GM19397 (cell line): ENCODE measurements around the gene SLC24A3.

Experiments
- ATAC-seq: cut with Tn5 transposase; IDR thresholded peaks from one replicate; pipeline ENCODE4 v1.9.1; 2021; ENCODE audit warnings: mild to moderate bottlenecking, moderate library complexity; ENCODE audit not compliant: unreplicated experiment

The SLC24A3 gene

DNA sequence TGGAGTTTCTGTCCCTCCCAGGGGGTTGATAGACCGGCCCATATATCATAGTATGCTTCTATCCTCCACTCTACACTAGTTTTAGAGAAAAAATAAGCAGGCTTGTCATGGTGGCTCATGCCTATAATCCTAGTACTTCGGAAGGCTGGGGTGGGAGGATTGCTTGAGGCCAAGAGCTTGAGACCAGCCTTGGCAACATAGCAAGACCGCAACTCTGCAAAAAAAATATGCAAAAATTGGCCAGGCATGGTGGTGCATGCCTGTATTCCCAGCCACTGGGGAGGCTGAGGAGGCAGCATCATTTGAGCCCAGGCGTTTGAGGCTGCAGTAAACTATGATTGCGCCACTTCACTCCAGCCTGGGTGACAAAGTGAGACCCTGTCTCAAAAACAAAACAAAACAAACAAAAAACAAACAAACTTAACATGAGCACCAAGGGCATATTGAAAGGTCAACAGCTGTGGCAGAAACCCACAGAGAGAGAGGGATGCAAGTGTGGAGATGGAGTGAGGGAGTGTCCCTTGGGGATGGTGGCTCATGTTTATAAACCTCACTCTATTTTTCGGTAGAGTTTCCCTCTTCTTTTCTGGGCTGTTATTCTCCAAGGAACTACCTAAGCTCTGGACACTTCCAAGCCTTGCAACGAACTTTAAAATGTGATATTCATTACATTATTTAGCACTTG is 24.1 kb downstream of the SLC24A3 start:
- no peak for ATAC-seq

DNA sequence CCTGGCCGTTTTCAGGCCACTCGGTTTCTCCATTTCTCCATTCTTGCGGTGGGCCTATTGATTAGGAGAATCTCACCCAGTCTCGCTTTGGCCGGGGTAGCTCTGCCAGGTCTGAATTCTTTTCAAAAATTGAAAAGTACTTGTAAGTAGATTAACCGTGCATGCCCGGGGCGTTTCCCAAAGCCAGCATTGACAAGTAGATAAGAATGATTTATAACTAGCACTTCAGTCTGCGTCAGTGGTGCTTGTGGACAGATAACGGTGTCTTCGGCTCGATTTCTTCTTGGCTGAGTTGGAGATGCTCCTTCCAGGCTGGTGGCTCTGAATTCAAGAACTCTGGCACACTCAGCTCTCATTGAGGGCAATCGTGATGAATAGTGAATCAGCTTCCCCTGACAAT is 29.0 kb downstream of the SLC24A3 start:
- ATAC-seq = no peak

DNA sequence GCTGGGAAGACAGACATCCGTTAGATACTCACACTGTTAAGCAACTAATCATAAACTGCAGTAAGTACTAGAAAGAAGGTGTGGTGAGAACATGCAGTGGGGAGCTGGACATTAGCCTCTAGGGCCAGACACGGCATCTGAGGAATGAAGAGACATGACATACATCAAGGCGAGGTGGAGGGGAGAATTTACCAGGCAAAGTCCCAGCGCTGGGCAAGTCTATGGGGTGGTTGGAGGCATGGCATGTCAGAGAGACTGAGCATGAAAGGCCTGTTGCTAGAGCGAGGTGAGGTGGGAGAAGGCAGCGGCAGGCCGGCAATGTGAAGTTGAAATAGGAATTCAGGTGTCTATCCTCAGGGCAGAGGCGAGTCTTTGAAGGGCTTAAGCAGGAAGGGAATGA is 31.8 kb downstream of the SLC24A3 start:
- ATAC-seq = no peak

DNA sequence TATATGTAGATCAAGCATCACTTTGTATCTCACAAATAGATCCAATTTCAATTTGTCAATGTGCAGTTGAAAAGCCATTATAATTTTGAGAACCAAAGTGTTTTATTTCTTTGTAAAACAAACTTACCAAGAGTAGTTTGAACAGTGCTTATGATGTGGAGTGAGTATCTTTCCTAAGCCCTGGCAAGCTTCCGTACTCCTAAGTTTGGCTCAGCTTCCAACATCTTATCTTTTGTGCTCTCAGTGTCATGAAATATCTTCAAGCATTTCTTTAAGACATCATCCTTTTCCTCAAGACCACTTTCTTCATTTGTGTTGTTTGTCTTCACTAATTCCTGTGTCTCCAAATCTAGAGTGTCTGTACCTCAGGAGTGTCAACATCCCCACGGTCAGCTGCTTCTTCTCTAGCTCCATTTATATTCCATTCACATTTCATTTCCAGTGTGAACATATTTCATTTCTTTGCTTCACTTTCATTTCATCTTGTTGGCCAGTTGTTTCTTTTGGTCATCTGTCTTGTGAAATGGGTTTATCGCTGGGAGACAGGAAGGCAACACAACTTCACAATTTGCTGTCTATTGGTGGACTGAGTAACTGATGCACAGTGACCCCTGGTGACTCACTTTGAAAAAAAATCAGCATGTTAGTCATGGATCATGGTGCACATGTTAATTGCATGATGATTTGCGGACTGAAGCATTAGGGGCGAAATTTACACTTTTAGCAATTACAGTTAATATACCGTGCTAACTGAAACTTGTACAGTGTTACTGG is 36.9 kb downstream of the SLC24A3 start:
- no peak for ATAC-seq

DNA sequence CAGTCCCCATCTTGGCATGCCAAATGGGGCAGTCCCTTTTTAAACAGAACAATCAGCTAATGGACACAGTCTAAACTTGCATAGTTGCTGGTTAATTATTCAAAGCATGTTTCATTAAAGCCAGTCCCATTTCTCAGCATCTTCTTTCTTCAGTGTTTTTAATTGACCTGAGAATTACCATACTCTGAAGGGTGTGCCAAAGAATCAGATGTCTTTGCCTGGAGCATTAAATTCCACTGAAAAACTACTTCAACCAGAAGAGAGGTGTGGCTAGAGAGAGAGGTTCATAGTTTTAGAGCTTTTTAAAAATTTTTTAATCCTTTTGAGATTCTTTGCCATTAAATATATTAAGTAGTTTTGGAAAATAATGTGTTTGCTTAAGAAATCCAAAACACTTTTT is 37.9 kb downstream of the SLC24A3 start:
- ATAC-seq = no peak

DNA sequence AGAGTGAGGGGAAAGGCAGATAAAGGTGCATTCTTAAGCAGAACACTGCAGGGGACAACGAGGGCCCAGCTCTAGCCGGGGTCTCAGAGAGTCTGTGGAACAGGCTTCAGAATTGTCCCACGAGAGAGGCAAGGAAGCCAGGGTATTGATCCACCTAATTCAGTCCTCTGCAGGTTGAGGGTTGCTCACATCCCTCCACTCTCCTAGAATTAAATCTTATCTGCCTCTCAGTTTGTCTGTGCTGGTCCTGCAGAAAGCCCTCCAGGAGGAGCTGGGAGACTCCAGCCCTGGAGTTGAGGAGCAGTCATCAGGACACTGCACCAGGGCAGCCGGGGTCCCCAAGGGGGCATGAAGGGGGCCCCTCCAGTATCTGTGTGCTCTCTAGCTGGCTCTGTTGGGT is 39.1 kb downstream of the SLC24A3 start:
- no peak for ATAC-seq

DNA sequence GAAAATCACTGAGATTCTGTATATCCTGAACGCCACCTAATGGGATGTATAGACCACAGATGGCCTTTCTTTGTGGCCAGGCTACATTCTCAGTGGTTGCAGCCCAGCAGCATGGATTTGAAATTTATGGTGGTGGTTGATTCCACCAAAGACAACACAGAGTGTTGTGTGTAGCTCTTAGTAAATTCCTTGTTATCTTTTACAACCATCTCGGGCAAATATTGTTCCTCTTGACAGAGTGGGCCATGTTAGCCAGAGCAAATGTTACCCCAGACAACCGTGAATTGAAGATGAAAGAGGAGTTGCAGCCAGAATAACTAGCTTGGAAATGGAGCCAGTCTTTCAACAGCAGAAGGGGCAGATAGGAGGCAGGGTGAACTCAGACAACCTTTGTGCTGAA is 39.5 kb downstream of the SLC24A3 start:
- ATAC-seq = no peak

DNA sequence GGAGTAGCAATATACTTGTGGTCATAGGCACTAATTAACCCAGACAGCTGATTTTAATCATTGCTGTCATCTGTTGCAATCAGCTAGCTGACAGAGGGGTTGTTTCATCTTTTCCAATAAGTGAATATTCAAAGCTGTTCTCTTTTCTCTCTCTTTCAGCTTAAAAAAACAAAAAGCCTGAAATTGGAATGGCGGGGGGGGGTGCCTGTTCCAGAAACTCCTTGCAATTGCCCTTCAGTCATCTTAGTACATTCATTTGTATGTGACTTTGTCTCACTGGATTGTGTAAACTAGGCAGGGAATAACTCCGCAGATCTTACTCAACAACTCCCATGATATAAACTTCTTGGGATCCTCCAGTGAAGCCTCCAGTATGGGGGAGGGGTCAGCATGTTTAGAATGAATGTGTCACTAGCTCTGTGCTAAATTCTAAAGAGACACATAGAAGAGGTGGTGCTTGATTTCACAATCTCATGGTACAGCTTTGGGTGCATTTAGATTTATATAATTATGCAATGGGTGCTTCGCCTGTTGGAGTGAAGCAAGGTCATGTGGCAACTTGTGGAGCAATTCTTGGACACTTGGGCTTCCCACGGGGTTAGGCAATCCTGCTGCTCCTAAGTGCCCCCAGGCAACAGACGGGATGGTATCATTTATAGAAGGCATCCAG is 40.1 kb downstream of the SLC24A3 start:
- ATAC-seq = no peak

DNA sequence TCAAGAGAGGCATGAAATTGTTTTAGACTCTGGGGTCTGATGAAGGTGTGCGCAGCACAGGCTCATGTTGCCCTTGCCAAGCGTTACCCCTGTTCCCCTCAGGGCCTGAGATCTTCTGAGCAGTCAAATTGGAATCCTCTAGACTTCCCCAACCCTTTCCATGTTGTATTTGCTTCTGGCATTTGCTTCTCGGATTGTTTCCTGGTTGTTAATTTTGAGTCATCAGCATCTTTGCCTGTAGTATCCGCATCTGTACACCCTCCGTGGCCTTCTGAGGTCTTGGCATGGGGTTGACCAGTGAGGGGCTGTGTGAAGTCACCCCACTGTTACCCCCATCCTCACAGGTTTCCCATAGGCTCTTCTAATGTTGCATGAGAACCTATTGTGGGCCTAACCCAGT is 40.9 kb downstream of the SLC24A3 start:
- ATAC-seq = no peak

DNA sequence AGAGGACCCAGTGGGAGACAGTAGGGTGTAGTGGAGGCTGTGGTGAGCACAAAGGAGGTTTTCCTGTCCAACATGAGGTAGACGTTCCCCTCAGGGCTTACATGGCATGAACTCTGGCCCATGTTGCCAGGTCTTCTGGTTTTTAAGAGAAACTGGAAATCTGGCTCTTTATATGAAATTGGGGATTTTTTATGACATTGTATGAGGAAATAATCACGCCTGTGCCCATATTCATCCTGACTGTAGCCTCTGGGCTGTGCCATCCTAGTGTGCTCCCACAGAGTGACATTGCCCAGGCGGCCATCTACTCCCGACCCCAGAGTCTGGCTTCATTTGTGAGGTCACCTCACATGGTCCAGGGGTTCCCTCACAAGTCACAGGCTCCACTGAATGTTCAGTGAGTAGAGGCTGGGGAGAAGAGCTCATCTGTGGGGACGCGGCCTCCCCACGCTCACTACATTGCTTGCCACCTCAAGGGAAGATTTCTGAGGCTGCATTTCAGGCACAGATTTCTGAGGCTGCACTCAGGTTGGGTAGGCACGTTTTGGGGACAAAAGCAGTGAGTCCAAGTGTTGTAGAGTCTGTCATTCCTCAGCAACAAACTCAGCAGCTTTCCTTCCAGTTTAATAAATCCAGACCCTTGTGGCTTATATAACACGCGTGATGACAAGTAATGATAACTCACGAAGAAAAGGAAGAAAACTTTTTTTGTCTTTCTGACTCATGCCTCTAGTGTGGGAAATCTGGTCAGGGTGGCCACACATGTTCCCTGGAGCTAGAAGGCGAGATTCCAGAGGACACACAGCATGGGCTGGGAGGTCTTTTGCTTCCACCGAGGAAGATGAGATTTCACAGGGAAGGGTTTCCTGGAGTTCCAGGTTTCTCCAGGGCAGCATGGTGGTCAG is 41.7 kb downstream of the SLC24A3 start:
- no peak for ATAC-seq

DNA sequence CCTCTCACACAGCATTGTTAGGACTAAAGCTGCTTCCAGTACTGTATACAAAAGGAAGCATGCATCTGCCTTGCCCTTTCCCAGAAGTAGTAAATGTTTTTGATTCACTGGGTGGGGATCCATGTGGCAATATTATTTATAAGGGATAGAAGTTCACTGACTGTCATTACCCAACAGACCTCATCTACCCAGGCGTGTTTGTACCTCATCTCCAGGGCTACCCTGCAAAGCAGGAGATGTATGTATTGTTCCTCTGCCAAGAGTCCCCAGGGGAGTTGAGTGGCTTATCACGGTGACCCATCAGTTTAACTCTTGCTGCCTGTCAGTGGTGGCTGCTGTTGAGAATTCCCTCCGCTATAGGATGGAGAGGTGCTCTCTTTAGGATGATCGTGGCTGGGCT is 42.5 kb downstream of the SLC24A3 start:
- no peak for ATAC-seq

DNA sequence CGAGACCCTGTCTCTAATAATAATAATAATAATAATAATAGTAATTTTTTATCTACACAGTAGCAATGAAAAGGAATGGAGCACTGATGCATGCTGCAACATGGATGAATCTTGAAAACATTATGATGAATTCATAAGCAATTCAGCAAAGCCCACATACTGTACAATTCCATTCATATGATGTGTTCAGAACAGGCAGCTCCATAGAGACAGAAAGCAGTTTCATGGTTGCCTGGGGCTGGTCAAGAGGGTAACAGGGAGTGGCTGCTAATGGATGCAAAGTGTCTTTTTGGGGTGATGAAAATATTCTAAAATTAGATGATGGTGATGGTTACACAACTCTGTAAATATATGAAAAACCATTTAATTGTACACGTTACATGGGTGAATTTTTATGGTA is 43.6 kb downstream of the SLC24A3 start:
- ATAC-seq = no peak

DNA sequence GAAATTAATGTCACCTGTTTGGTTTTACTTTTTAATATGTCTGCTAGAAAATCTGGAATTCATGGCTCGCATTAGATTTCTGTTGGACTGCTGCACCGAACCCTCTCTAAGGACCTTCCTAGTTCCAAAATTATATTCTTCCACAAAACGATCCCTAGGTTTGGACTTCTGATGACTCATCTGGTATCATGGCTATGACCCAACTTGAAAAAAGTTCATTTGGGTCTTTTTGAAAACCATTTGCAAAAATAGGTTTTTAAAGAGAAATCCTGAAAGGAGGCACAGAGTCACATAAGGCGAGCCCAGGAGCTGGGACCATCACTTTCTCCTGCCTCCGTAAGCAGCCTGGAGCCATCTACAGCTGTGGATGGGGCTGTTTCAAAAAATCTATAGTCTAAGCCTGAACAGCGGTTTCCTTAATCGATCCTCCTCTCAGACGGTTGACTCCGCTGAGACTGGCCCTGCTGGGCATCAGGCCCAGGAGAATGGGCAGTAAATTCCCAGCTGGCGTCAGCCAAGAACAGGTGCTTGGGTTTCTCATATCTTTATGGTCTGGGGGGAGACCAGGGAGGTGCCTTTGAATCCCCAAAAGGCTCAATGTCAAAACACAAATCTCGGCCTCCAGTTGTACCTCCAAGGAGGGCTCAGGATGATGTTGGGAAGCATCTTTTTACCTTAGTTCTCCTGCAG is 44.6 kb downstream of the SLC24A3 start:
- ATAC-seq = no peak

DNA sequence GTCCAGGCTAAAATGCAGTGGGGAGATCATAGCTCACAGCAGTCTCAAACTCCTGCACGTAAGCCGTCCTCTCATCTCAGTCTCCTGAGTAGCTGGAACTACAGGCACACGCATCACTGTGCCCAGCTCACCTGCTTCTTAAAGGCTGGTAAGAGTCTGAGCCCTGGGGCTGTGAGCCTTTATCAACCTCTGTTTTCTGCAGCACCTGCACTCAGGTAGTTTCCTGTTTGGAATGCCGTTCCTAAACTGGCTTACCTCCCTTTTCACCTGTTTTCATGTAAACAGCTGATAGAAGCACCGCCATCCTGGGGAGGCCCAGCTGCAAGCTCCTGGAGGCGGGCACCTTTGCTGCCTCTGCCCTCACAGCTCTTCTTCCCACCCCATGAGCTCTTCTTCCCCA is 45.4 kb downstream of the SLC24A3 start:
- no peak for ATAC-seq

DNA sequence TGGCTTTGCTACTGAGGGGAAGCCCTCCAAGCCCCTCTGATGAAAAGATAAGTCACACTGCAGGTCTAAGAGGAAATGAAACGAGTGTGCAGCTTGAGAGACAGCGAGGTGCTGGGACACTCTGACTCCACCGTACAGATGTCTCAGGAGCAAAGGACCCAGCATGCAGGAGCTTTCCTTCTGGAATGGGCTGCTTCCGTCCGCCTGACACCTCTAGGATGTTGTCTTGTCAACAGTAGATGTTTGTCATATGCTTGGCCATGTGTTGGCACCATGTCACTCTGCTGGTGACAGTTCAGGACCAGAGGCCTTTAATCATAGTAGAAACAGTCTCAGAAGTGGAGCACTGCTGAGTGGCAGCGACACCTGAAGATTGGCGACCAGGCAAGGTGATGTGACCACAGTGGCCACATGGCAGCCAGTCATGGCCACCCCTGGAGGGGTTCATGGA is 46.7 kb downstream of the SLC24A3 start:
- no peak for ATAC-seq

DNA sequence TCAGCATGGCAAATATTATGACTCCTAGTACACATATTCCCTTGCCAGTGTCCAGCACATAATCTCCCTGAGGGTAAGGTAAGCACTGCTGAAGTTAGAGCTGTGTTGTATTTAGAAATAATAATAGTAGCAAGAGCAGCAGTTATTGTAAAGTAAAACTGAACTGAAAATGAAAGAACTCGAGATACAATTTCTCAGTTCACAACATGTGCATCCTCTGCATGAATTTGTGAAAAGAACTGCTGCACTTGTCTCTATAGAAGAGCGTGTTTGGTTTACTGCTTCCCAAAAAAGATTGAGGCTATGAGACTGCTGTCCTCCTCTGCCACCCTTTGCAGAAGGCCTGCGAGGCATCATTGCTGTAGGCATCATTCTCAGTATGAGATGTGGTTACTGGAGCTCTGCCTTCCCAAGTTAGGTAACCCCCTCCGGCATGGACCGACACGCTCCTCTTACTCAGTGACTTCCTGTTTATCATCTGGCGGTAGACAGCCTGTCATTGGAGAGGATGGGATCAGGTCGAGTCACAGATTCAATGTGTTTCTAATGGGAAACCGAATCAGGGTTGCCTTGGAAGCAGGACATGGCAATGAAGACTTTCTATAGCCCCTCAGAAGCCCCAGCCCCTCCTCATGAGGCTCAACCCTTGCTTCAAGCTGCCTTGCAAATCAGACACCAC is 48.1 kb downstream of the SLC24A3 start:
- ATAC-seq = no peak

DNA sequence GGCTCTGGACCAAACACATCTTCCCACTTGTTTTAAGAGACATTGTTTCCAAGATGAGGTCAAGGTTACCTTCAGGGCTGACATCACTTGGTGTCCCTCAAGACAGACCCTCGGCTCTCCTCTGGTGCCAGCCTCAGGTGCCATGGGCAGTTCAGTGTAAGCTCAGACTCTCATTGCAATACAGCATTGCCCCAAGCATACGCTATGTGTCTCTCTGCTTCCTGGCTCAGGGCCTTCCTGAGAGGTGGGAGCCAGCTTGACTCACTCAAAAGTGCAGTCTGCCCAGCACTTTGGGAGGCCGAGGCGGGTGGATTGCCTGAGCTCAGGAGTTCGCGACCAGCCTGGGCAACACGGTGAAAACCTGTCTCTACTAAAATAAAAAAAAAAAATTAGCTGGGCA is 51.7 kb downstream of the SLC24A3 start:
- no peak for ATAC-seq

DNA sequence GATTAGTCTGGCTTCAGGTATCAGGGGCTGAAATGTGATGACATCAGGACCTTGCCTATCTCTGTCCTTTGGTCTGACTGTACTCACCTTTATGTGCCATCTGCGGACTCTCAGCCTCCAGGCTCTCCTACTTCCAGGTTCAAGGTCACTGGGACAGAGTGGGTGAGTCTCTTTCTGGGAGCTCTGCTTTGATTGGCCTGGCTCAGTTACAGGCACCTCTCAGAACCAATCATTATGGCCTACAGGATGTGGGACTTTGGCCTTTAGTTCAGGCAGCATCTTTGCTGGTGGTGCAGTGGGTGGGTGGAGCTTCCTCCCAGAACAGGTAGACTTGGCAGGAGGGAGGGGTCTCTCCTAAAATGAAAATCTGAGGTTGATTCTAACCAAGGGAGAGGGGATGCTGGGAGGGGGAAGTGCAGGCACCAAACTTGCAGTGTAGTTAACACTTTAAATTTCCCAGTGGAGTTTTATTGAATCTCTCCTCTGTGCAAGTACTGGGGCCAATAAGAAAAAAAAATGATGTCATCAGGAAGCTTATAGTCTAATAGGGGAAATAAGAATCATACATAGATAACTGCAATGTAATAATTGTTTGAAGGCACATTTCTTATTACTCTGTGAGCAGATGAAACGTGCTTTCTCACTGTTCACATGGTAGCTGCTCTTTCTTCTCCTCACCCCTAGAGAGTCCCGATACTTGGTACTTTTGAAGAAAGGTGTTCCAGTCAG is 53.4 kb downstream of the SLC24A3 start:
- ATAC-seq = no peak

DNA sequence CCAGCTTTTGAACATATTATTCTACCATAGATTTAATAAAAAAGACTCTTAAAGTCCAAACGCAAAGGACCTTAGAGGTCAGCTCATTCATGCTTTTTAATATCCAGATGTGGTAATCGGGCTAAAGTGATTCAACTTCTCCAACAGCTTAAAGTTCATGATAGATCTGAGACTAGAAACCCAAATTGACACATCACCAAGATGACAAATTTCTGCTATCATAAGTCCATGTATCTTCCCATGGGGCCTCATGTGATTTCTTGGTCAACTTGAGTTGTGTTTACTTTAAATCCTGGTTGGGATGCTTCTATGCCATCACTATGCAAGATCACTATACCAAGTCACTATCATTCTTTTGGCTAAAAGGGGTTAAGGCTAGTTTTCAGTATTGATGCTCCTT is 56.0 kb downstream of the SLC24A3 start:
- ATAC-seq = no peak
